CD4-positive, alpha-beta memory T cell (primary cell): Measurements from ENCODE around the gene XPR1. TPM values are rescaled to one million over a fixed set of nuclear protein-coding genes. Genes with fewer than 3 reads are reported as not detected.
"Not testable (repeated sequence)": the region's sequence is repeated elsewhere in the genome, so short reads cannot be mapped to it uniquely, and the experiment has no call there.

ENCODE experiments used
- CTCF ChIA-PET: fragments of 350-600 bp; sonication (Branson Sonifier 250); formaldehyde crosslinking; loops from one replicate; lab custom pipeline; 2021; ENCODE audit warnings: inconsistent platforms; ENCODE audit not compliant: partially characterized antibody; lab: Charles Lee
- POLR2A ChIA-PET: fragments of 350-600 bp; sonication (Branson Sonifier 250); formaldehyde crosslinking; loops from one replicate; lab custom pipeline; 2021; ENCODE audit not compliant: partially characterized antibody; lab: Charles Lee
- DNase-seq, 5 donors: peaks; one replicate each; pipeline versions ENCODE4 v3.0.0 to v3.0.0-alpha.2; 2020 to 2022; ENCODE audit warnings: mixed read lengths in 1 of 5
- H3K27ac ChIP-seq: one replicate; pipeline ENCODE4 v1.7.0; 2013; ENCODE audit warnings: low read depth, low read length
- H3K27me3 ChIP-seq: 2 replicates; pipeline ENCODE4 v1.7.0; 2013; ENCODE audit warnings: mild to moderate bottlenecking, low read length, moderate library complexity; ENCODE audit not compliant: insufficient read depth
- H3K36me3 ChIP-seq: 2 replicates; pipeline ENCODE4 v1.7.0; 2013; ENCODE audit warnings: mild to moderate bottlenecking, low read length, moderate library complexity; ENCODE audit not compliant: insufficient read depth
- H3K4me1 ChIP-seq: 2 replicates; pipeline ENCODE4 v1.7.0; 2013; ENCODE audit warnings: mild to moderate bottlenecking, low read length, moderate library complexity; ENCODE audit not compliant: insufficient read depth
- H3K4me3 ChIP-seq, 2 donors: one replicate each; pipeline ENCODE4 v1.7.0; 2013; ENCODE audit warnings: low read length in 2 of 2, mild to moderate bottlenecking in 1 of 2
- H3K9me3 ChIP-seq, 2 donors: one replicate each; pipeline ENCODE4 v1.7.0; 2013; ENCODE audit warnings: low read length in 2 of 2, control low read depth in 1 of 2; ENCODE audit not compliant: control insufficient read depth in 1 of 2
- H3K27ac Mint-ChIP-seq, 7 donors: one replicate each; pipeline ENCODE4 v1.8.0; 2020 to 2021; ENCODE audit warnings: mixed read lengths in 7 of 7, mild to moderate bottlenecking in 6 of 7, inconsistent platforms in 3 of 7, moderate library complexity in 3 of 7
- H3K27me3 Mint-ChIP-seq, 2 donors: one replicate each; pipeline ENCODE4 v1.8.0; 2020 to 2021; ENCODE audit warnings: mixed read lengths in 2 of 2
- H3K36me3 Mint-ChIP-seq, 2 donors: one replicate each; pipeline ENCODE4 v1.8.0; 2020 to 2021; ENCODE audit warnings: mixed read lengths in 2 of 2, inconsistent platforms in 1 of 2, mild to moderate bottlenecking in 1 of 2
- H3K4me1 Mint-ChIP-seq, 4 donors: one replicate each; pipeline ENCODE4 v1.8.0; 2020 to 2021; ENCODE audit warnings: mixed read lengths in 4 of 4, mild to moderate bottlenecking in 1 of 4
- H3K4me3 Mint-ChIP-seq, 8 donors: one replicate each; pipeline ENCODE4 v1.8.0; 2020 to 2021; ENCODE audit warnings: mixed read lengths in 8 of 8, mild to moderate bottlenecking in 7 of 8, moderate library complexity in 6 of 8, inconsistent platforms in 3 of 8
- H3K9me3 Mint-ChIP-seq, 8 donors: one replicate each; pipeline ENCODE4 v1.8.0; 2020 to 2021; ENCODE audit warnings: mixed read lengths in 8 of 8, mild to moderate bottlenecking in 5 of 8, inconsistent platforms in 3 of 8, moderate library complexity in 1 of 8
- intact Hi-C: fragments of 100-400 bp; cut with micrococcal nuclease; formaldehyde crosslinking; loops from one replicate; pipeline ENCODE4 v1.15.1; 2023
- polyA plus RNA-seq, 2 donors: library from polyadenylated mRNA; unstranded; fragments of 300-500 nt; fragmentation: Illumina TruSeq; gene quantifications; one replicate each; pipeline ENCODE4 v1.2.3, GENCODE V29; 2021
- total RNA-seq, 2 experiments: library from RNA; stranded (reverse); gene quantifications; one replicate each; pipeline ENCODE4 v1.2.3, GENCODE V29; 2021

The XPR1 gene
- total and polyA plus RNA-seq, 4 experiments from 2014 or later: 6.5 to 17.0 (median 12.6) TPM

- Histone ChIP-seq H3K4me3 (no peak overlapping the region), H3K27ac (no peak overlapping the region), H3K27me3 (no peaks in the 10 kb centered on the region), H3K4me1 (no peaks in the 10 kb centered on the region), H3K9me3 (peaks cover 0 to 8% of the 10 kb centered on the region in 2 donors), H3K36me3 (no peaks in the 10 kb centered on the region)
- H3K4me1 Mint-ChIP-seq: peaks cover 5 to 17% (median 10%) of the 10 kb centered on the region in 4 donors
- ChIA-PET CTCF (no interaction called here), POLR2A (no interaction called here)
- peaks cover 4 to 51% (median 27%) of the 10 kb centered on the region in 8 donors for H3K9me3 Mint-ChIP-seq
- no peak overlapping the region for H3K27ac Mint-ChIP-seq
- no peak overlapping the region for H3K4me3 Mint-ChIP-seq
- intact Hi-C loops: no loop called here
- no peaks in the 10 kb centered on the region for H3K27me3 Mint-ChIP-seq
- DNase-seq: no peak
- H3K36me3 Mint-ChIP-seq: peaks cover 54 to 55% of the 10 kb centered on the region in 2 donors
Observed at GRCh38 chr1:180672105-180672504, 40.3 kb downstream of the XPR1 start.

GRCh38 chr1:180672505-180672904 lies 40.7 kb downstream of the XPR1 start:
- CTCF ChIA-PET: no interaction called here

GRCh38 chr1:180674603-180675530 lies 43.0 kb downstream of the XPR1 start:
- intact Hi-C loops: no loop called here
- no peaks in the 10 kb centered on the region for H3K36me3 ChIP-seq
- no peak overlapping the region for H3K27ac Mint-ChIP-seq
- H3K9me3 Mint-ChIP-seq: peaks cover 2 to 41% (median 19%) of the 10 kb centered on the region in 8 donors
- peaks cover 0 to 8% of the 10 kb centered on the region in 2 donors for H3K9me3 ChIP-seq
- H3K36me3 Mint-ChIP-seq: peaks cover 42 to 52% of the 10 kb centered on the region in 2 donors
- H3K4me1 ChIP-seq: no peaks in the 10 kb centered on the region
- H3K27ac ChIP-seq: no peak overlapping the region
- ChIA-PET CTCF (no interaction called here), POLR2A (no interaction called here)
- H3K4me1 Mint-ChIP-seq: peaks cover 4 to 7% (median 6%) of the 10 kb centered on the region in 4 donors
- H3K27me3 ChIP-seq: no peaks in the 10 kb centered on the region
- DNase-seq: no peak
- no peak overlapping the region for H3K4me3 ChIP-seq
- no peaks in the 10 kb centered on the region for H3K27me3 Mint-ChIP-seq
- no peak overlapping the region for H3K4me3 Mint-ChIP-seq

More at GRCh38 chr1:180672505-180672904, 40.7 kb downstream of the XPR1 start:
- H3K4me1 ChIP-seq: no peaks in the 10 kb centered on the region
- intact Hi-C loops: no loop called here
- no peaks in the 10 kb centered on the region for H3K27me3 ChIP-seq
- no peak overlapping the region for H3K4me3 Mint-ChIP-seq
- peaks cover 2 to 51% (median 23%) of the 10 kb centered on the region in 8 donors for H3K9me3 Mint-ChIP-seq
- no peak overlapping the region for H3K27ac Mint-ChIP-seq
- no peak overlapping the region for H3K4me3 ChIP-seq
- no peaks in the 10 kb centered on the region for H3K36me3 ChIP-seq
- H3K27me3 Mint-ChIP-seq: no peaks in the 10 kb centered on the region
- POLR2A ChIA-PET: no interaction called here
- peaks cover under 1 to 13% (median 8%) of the 10 kb centered on the region in 4 donors for H3K4me1 Mint-ChIP-seq
- no peak for DNase-seq
- H3K9me3 ChIP-seq: peaks cover 0 to 8% of the 10 kb centered on the region in 2 donors
- peaks cover 52 to 55% of the 10 kb centered on the region in 2 donors for H3K36me3 Mint-ChIP-seq
- H3K27ac ChIP-seq: no peak overlapping the region

GRCh38 chr1:180675586-180675985 lies 43.8 kb downstream of the XPR1 start:
- DNase-seq: no peak
- H3K36me3 ChIP-seq: no peaks in the 10 kb centered on the region
- H3K4me3 Mint-ChIP-seq: no peak overlapping the region
- intact Hi-C loops: no loop called here
- H3K27ac ChIP-seq: no peak overlapping the region
- H3K9me3 Mint-ChIP-seq: peaks cover 2 to 38% (median 15%) of the 10 kb centered on the region in 8 donors
- ChIA-PET CTCF (no interaction called here), POLR2A (no interaction called here)
- H3K27me3 Mint-ChIP-seq: no peaks in the 10 kb centered on the region
- peaks cover 40 to 49% of the 10 kb centered on the region in 2 donors for H3K36me3 Mint-ChIP-seq
- H3K27ac Mint-ChIP-seq: no peak overlapping the region
- peaks cover 0 to 6% of the 10 kb centered on the region in 2 donors for H3K9me3 ChIP-seq
- peaks cover 5 to 9% (median 8%) of the 10 kb centered on the region in 4 donors for H3K4me1 Mint-ChIP-seq
- no peaks in the 10 kb centered on the region for H3K4me1 ChIP-seq
- H3K27me3 ChIP-seq: no peaks in the 10 kb centered on the region
- H3K4me3 ChIP-seq: no peak overlapping the region

GRCh38 chr1:180680558-180681144 lies 48.8 kb downstream of the XPR1 start:
- Histone ChIP-seq H3K4me3 (no peak overlapping the region), H3K27ac (no peak overlapping the region), H3K4me1 (no peaks in the 10 kb centered on the region), H3K27me3 (no peaks in the 10 kb centered on the region), H3K36me3 (no peaks in the 10 kb centered on the region), H3K9me3 (no peaks in the 10 kb centered on the region)
- DNase-seq: no peak
- Mint-ChIP-seq H3K4me3 (no peak overlapping the region), H3K36me3 (peaks cover 41 to 51% of the 10 kb centered on the region in 2 donors), H3K4me1 (peaks cover 0 to 9% (median 5%) of the 10 kb centered on the region in 4 donors), H3K27me3 (no peaks in the 10 kb centered on the region), H3K9me3 (peaks cover 0 to 32% (median 12%) of the 10 kb centered on the region in 8 donors), H3K27ac (peak overlapping the region in 1 of 7 donors; percentile 59)
- CTCF ChIA-PET: no interaction called here
- intact Hi-C loops: no loop called here
- POLR2A ChIA-PET: no interaction called here

GRCh38 chr1:180683117-180683516 lies 51.3 kb downstream of the XPR1 start:
- H3K4me3 ChIP-seq, intact Hi-C loops, H3K4me1 ChIP-seq, H3K36me3 ChIP-seq, CTCF ChIA-PET, H3K27me3 ChIP-seq, POLR2A ChIA-PET, H3K27me3 Mint-ChIP-seq, H3K27ac Mint-ChIP-seq, H3K9me3 ChIP-seq, DNase-seq, H3K27ac ChIP-seq, H3K4me3 Mint-ChIP-seq: not testable (repeated sequence)
- Mint-ChIP-seq H3K9me3 (peaks cover 0 to 29% (median 12%) of the 10 kb centered on the region in 8 donors), H3K36me3 (peaks cover 41 to 48% of the 10 kb centered on the region in 2 donors), H3K4me1 (peaks cover 0 to 10% (median 7%) of the 10 kb centered on the region in 4 donors)

- Mint-ChIP-seq H3K36me3 (peaks cover 32 to 35% of the 10 kb centered on the region in 2 donors), H3K4me1 (peaks cover 16 to 27% (median 23%) of the 10 kb centered on the region in 4 donors), H3K27ac (no peak overlapping the region), H3K9me3 (peaks cover 7 to 33% (median 18%) of the 10 kb centered on the region in 8 donors), H3K27me3 (no peaks in the 10 kb centered on the region), H3K4me3 (no peak overlapping the region)
- no peak overlapping the region for H3K27ac ChIP-seq
- no peaks in the 10 kb centered on the region for H3K36me3 ChIP-seq
- no peaks in the 10 kb centered on the region for H3K27me3 ChIP-seq
- no peak for DNase-seq
- no peaks in the 10 kb centered on the region for H3K9me3 ChIP-seq
- H3K4me3 ChIP-seq: no peak overlapping the region
- no peaks in the 10 kb centered on the region for H3K4me1 ChIP-seq
- ChIA-PET POLR2A (no interaction called here), CTCF (no interaction called here)
- intact Hi-C loops: loop anchor here (10.0 kb wide), 1 partner anchor 53 kb away; no protein-coding TSS in a partner anchor
Observed at GRCh38 chr1:180691322-180691913, 59.6 kb downstream of the XPR1 start.
